ENCODE data around the gene LSM3.

The LSM3 gene

GRCh38 chr3:14158370-14158769, 20.2 kb upstream of the LSM3 start:
- no peak for DNase-seq (ENCODE audit: low read depth)

- no peak for DNase-seq (ENCODE audit: low read depth)
Measured at GRCh38 chr3:14159426-14159825, 19.2 kb upstream of the LSM3 start.

- no peak for DNase-seq (ENCODE audit: low read depth)
Measured at GRCh38 chr3:14161282-14161681, 17.3 kb upstream of the LSM3 start.

- no peak for DNase-seq (ENCODE audit: low read depth)
Measured at GRCh38 chr3:14162178-14162577, 16.4 kb upstream of the LSM3 start.

GRCh38 chr3:14166877-14167603, 11.6 kb upstream of the LSM3 start:
- DNase-seq (ENCODE audit: low read depth): no peak

- DNase-seq (ENCODE audit: low read depth): no peak
Measured at GRCh38 chr3:14169435-14169834, 9.2 kb upstream of the LSM3 start.

GRCh38 chr3:14169871-14170270, 8.7 kb upstream of the LSM3 start:
- no peak for DNase-seq (ENCODE audit: low read depth)

GRCh38 chr3:14170531-14171159, 8.0 kb upstream of the LSM3 start:
- peak; percentile 86 for DNase-seq (ENCODE audit: low read depth)

- no peak for DNase-seq (ENCODE audit: low read depth)
Measured at GRCh38 chr3:14172496-14172895, 6.1 kb upstream of the LSM3 start.

GRCh38 chr3:14174483-14174882, 4.1 kb upstream of the LSM3 start:
- DNase-seq (ENCODE audit: low read depth): no peak

GRCh38 chr3:14175383-14176037, 3.1 kb upstream of the LSM3 start:
- DNase-seq (ENCODE audit: low read depth): no peak

- DNase-seq (ENCODE audit: low read depth): no peak
Measured at GRCh38 chr3:14177580-14178246, 904 bp upstream of the LSM3 start.

GRCh38 chr3:14179114-14179465, 473 bp downstream of the LSM3 start:
- no peak for DNase-seq (ENCODE audit: low read depth)

GRCh38 chr3:14179795-14180194, 1.2 kb downstream of the LSM3 start:
- DNase-seq (ENCODE audit: low read depth): no peak

GRCh38 chr3:14181253-14181652, 2.6 kb downstream of the LSM3 start:
- no peak for DNase-seq (ENCODE audit: low read depth)

GRCh38 chr3:14183015-14183577, 4.5 kb downstream of the LSM3 start:
- DNase-seq (ENCODE audit: low read depth): no peak

- DNase-seq (ENCODE audit: low read depth): no peak
Measured at GRCh38 chr3:14186854-14187458, 8.3 kb downstream of the LSM3 start.

GRCh38 chr3:14188041-14188754, 9.6 kb downstream of the LSM3 start:
- no peak for DNase-seq (ENCODE audit: low read depth)

GRCh38 chr3:14194865-14195264, 16.2 kb downstream of the LSM3 start:
- DNase-seq (ENCODE audit: low read depth): no peak

- no peak for DNase-seq (ENCODE audit: low read depth)
Measured at GRCh38 chr3:14199641-14200040, 21.0 kb downstream of the LSM3 start.

GRCh38 chr3:14200276-14200675, 21.7 kb downstream of the LSM3 start:
- no peak for DNase-seq (ENCODE audit: low read depth)

GRCh38 chr3:14200841-14201240, 22.2 kb downstream of the LSM3 start:
- no peak for DNase-seq (ENCODE audit: low read depth)

Data from non-pigmented ciliary epithelial cell (primary cell).